Measurements from ENCODE around the gene PPP1R36.

PPP1R36 gene

GRCh38 chr14:64604881-64605280 lies 55.1 kb downstream of the PPP1R36 start:
- no peak overlapping the region for H3K4me3 ChIP-seq (ENCODE audit: low read depth, low read length)
- TF ChIP-seq CTCF (IDR thresholded peaks at IDR 0.05; ENCODE audit: low read depth, low read length): no peak

GRCh38 chr14:64605926-64606685 lies 56.3 kb downstream of the PPP1R36 start:
- no peak overlapping the region for H3K4me3 ChIP-seq (ENCODE audit: low read depth, low read length)
- no peak for TF ChIP-seq CTCF (IDR thresholded peaks at IDR 0.05; ENCODE audit: low read depth, low read length)

- TF ChIP-seq CTCF (IDR thresholded peaks at IDR 0.05; ENCODE audit: low read depth, low read length): no peak
These were observed 60.4 kb downstream of the PPP1R36 start for GRCh38 chr14:64610049-64610746.

GRCh38 chr14:64611358-64612020 lies 61.7 kb downstream of the PPP1R36 start:
- TF ChIP-seq CTCF (IDR thresholded peaks at IDR 0.05; ENCODE audit: low read depth, low read length): no peak
- H3K4me3 ChIP-seq (ENCODE audit: low read depth, low read length): no peak overlapping the region

More at GRCh38 chr14:64610049-64610746, 60.4 kb downstream of the PPP1R36 start:
- H3K4me3 ChIP-seq (ENCODE audit: low read depth, low read length): no peak overlapping the region

- TF ChIP-seq CTCF (IDR thresholded peaks at IDR 0.05; ENCODE audit: low read depth, low read length): no peak
- H3K4me3 ChIP-seq (ENCODE audit: low read depth, low read length): no peak overlapping the region
These were observed 62.2 kb downstream of the PPP1R36 start for GRCh38 chr14:64612021-64612380.

GRCh38 chr14:64612971-64613666 lies 63.4 kb downstream of the PPP1R36 start:
- H3K4me3 ChIP-seq (ENCODE audit: low read depth, low read length): no peak overlapping the region
- no peak for TF ChIP-seq CTCF (IDR thresholded peaks at IDR 0.05; ENCODE audit: low read depth, low read length)
